Measurements from ENCODE around the gene CMC2.

- no peak for TF ChIP-seq POLR2A (IDR thresholded peaks at IDR 0.05)
- no peak for TF ChIP-seq CTCF (IDR thresholded peaks at IDR 0.05)
These were observed 20.1 kb downstream of the CMC2 start for GRCh38 chr16:80986557-80986956.

Measured in testis (tissue), 2 donors.